Heart right ventricle (tissue), 16 donors: Measurements from ENCODE around the gene ABCG5. TPM values are rescaled to one million over a fixed set of nuclear protein-coding genes. Genes with fewer than 3 reads are reported as not detected.

Experiments
- ATAC-seq, 8 donors: fragments of 200-7000 bp; cut with Tn5 transposase; one replicate each; pipeline ENCODE4 v1.9.1; 2020; ENCODE audit warnings: mild to moderate bottlenecking in 8 of 8, moderate library complexity in 8 of 8, moderate number of reproducible peaks in 1 of 8
- DNase-seq, 2 donors: peaks; one replicate each; pipeline ENCODE4 v3.0.0-alpha.2; 2020
- H3K27ac ChIP-seq, 10 donors: fragments of 200-600 bp; sonication (generic) in 2 of 10; one replicate each; pipeline versions ENCODE4 v1.5.0 to v1.8.0; 2020 to 2022; ENCODE audit warnings: mild to moderate bottlenecking in 3 of 10
- H3K27me3 ChIP-seq, 7 donors: fragments of 200-600 bp; one replicate each; pipeline ENCODE4 v1.8.0; 2021 to 2022; ENCODE audit warnings: mild to moderate bottlenecking in 2 of 7
- H3K36me3 ChIP-seq, 9 donors: fragments of 200-600 bp; sonication (generic) in 1 of 9; one replicate each; pipeline versions ENCODE4 v1.5.0 to v1.8.0; 2020 to 2022; ENCODE audit warnings: mild to moderate bottlenecking in 2 of 9
- H3K4me1 ChIP-seq, 9 donors: fragments of 200-600 bp; sonication (generic) in 1 of 9; one replicate each; pipeline versions ENCODE4 v1.5.0 to v1.8.0; 2020 to 2022; ENCODE audit warnings: mild to moderate bottlenecking in 4 of 9
- H3K4me3 ChIP-seq, 10 donors: fragments of 200-600 bp; sonication (generic) in 2 of 10; one replicate each; pipeline versions ENCODE4 v1.5.0 to v1.8.0; 2020 to 2022; ENCODE audit warnings: mild to moderate bottlenecking in 7 of 10, moderate library complexity in 2 of 10
- H3K9me3 ChIP-seq, 11 donors: fragments of 200-600 bp in 10 of 11; sonication (generic) in 2 of 11; one replicate each; pipeline versions ENCODE4 v1.5.0 to v1.8.0; 2013 to 2022; ENCODE audit warnings: mild to moderate bottlenecking in 2 of 11, control low read depth in 1 of 11, moderate library complexity in 1 of 11
- WGBS, 2 donors: extraction: QIAGEN DNeasy Blood & Tissue Kit; methylation state at CpG; one replicate each; pipeline ENCODE4 v1.1.7; 2013; ENCODE audit warnings: inconsistent platforms in 1 of 2; 5-methylcytosine and 5-hydroxymethylcytosine counted together
- intact Hi-C, 10 donors: fragments of 100-400 bp; cut with DNase I; formaldehyde crosslinking; loops; one replicate each; pipeline versions ENCODE4 v1.11.1 to v1.14.2; 2022
- polyA plus RNA-seq, 2 donors: library from polyadenylated mRNA; stranded (reverse); fragments of 200-250 nt; gene quantifications; one replicate each; pipeline ENCODE4 v1.2.3, GENCODE V29; 2013
- total RNA-seq, 10 donors: library from RNA; stranded (reverse); fragmentation: NEBNext Ultra II Directional in 3 of 10; extraction: Animal tissue kit (Norgen Biotek cat#: 25700) in 3 of 10; gene quantifications; one replicate each; pipeline versions ENCODE4 v1.2.1 to v1.2.4, GENCODE V29; 2021 to 2023
- TF ChIP-seq, protein P1 (sequence below), 9 donors: fragments of 200-600 bp; sonication (generic) in 2 of 9; IDR thresholded peaks; one replicate each; pipeline versions ENCODE4 v1.5.0 to v1.8.0; 2021 to 2022; ENCODE audit warnings: antibody characterized with exemption in 9 of 9, mild to moderate bottlenecking in 5 of 9, moderate library complexity in 1 of 9
- donor health status: Arrhythmogenic right ventricular cardiomyopathy.
- donor health status: ischemic (EF 13 %, LVEDD 7.1; RV severe dilation, severe dysfunction).
- donor health status: healthy with polysubstance abuse.
- donor health status: DM: no; HTN: yes; CAD: no.
- donor health status: DM: no; HTN: no; CAD: no.
- donor health status: ischemic (EF 25% LVEDD 6.9; RV normal size, moderate dysfunction).
- donor health status: ischemic (EF 25% LVEDD 5.7; RV mildly dilated, moderate dysfunction).
- donor health status: healthy.
- donor health status: DM: yes; HTN: yes; CAD: no.
- donor health status: Ischemic cardiomyopathy.
- donor health status: ischemic (EF 35%, LVEDD 5.7; RV mildly dilated, moderate dysfunction).
- donor health status: nonischemic (EF 11% LVEDD 7.7; RV severe dilation, severe dysfunction).
- donor health status: DM: yes; HTN: yes; CAD: no.
- donor health status: PGD.
- donor health status: ischemic (EF 29% LVEDD 5.4; RV normal size, mild dysfunction).
- donor health status: nonischemic (EF 23%, LVEDD 6.1; RV moderate dilation, normal function).

Gene ABCG5
- total and polyA plus RNA-seq, 12 donors = 0.13 TPM; not detected in 11

- no peaks in the 10 kb centered on the region for H3K27me3 ChIP-seq
- ATAC-seq (no peak), DNase-seq (no peak)
- no peaks in the 10 kb centered on the region for H3K9me3 ChIP-seq
- H3K36me3 ChIP-seq = peaks cover 0 to 71% (median 9%) of the 10 kb centered on the region in 9 donors
- H3K4me3 ChIP-seq = no peak overlapping the region
- intact Hi-C loops = no loop called here
- no peaks in the 10 kb centered on the region for H3K4me1 ChIP-seq
- no peak overlapping the region for H3K27ac ChIP-seq
- 95 to 97% methylated on average over 2 of the region's 2 CpGs for WGBS, 2 donors
- TF ChIP-seq, protein P1, sequence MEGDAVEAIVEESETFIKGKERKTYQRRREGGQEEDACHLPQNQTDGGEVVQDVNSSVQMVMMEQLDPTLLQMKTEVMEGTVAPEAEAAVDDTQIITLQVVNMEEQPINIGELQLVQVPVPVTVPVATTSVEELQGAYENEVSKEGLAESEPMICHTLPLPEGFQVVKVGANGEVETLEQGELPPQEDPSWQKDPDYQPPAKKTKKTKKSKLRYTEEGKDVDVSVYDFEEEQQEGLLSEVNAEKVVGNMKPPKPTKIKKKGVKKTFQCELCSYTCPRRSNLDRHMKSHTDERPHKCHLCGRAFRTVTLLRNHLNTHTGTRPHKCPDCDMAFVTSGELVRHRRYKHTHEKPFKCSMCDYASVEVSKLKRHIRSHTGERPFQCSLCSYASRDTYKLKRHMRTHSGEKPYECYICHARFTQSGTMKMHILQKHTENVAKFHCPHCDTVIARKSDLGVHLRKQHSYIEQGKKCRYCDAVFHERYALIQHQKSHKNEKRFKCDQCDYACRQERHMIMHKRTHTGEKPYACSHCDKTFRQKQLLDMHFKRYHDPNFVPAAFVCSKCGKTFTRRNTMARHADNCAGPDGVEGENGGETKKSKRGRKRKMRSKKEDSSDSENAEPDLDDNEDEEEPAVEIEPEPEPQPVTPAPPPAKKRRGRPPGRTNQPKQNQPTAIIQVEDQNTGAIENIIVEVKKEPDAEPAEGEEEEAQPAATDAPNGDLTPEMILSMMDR (IDR thresholded peaks at IDR 0.05) = no peak
Measured at GRCh38 chr2:43802135-43802534, 36.5 kb downstream of the ABCG5 start.

GRCh38 chr2:43800894-43801293, 37.7 kb downstream of the ABCG5 start:
- H3K27ac ChIP-seq = no peak overlapping the region
- intact Hi-C loops = no loop called here
- TF ChIP-seq, protein P1 (IDR thresholded peaks at IDR 0.05) = no peak
- no peaks in the 10 kb centered on the region for H3K27me3 ChIP-seq
- H3K4me1 ChIP-seq = no peaks in the 10 kb centered on the region
- ATAC-seq = no peak
- no peaks in the 10 kb centered on the region for H3K9me3 ChIP-seq
- no peak for DNase-seq
- H3K36me3 ChIP-seq = peaks cover 0 to 71% (median 9%) of the 10 kb centered on the region in 9 donors
- no peak overlapping the region for H3K4me3 ChIP-seq

- H3K27me3 ChIP-seq = no peaks in the 10 kb centered on the region
- TF ChIP-seq, protein P1 (IDR thresholded peaks at IDR 0.05) = peak in 2 of 9 donors; percentile 19 to 27
- no peak overlapping the region for H3K4me3 ChIP-seq
- H3K9me3 ChIP-seq = no peaks in the 10 kb centered on the region
- DNase-seq = no peak
- intact Hi-C loops = no loop called here
- H3K36me3 ChIP-seq = peaks cover 0 to 67% (median 5%) of the 10 kb centered on the region in 9 donors
- H3K27ac ChIP-seq = no peak overlapping the region
- WGBS, 2 donors = 71 to 82% methylated on average over 4 of the region's 4 CpGs
- H3K4me1 ChIP-seq = no peaks in the 10 kb centered on the region
- no peak for ATAC-seq
Measured at GRCh38 chr2:43798300-43798699, 40.3 kb downstream of the ABCG5 start.

DNA sequence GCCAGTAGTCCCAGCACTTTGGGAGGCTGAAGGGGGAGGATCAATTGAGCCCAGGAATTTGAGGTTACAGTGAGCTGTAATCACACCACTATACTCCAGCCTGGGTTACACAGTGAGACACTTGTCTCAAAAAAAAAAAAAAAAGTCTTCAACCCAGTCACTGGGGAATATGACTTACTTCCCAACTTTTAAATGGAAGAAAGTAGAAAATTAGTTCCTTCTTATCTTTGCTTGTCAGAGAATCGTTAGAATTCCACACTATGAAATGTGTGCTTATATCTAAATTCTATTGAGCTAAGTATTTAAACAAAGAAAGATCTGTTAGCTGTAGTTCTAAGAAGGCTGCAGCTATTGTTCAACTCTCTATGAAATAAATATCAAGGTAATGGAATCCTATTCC, 42.4 kb downstream of the ABCG5 start:
- DNase-seq = no peak
- peaks cover 0 to 66% (median 5%) of the 10 kb centered on the region in 9 donors for H3K36me3 ChIP-seq
- intact Hi-C loops = no loop called here
- WGBS, 2 donors = 49 to 68% methylated on average over 1 of the region's 1 CpG
- TF ChIP-seq, protein P1 (IDR thresholded peaks at IDR 0.05) = no peak
- H3K27me3 ChIP-seq = no peaks in the 10 kb centered on the region
- no peak overlapping the region for H3K4me3 ChIP-seq
- H3K9me3 ChIP-seq = no peaks in the 10 kb centered on the region
- ATAC-seq = no peak
- no peaks in the 10 kb centered on the region for H3K4me1 ChIP-seq
- H3K27ac ChIP-seq = no peak overlapping the region
